GM21825 (cell line): ENCODE results near the gene KCNIP4.

Source experiments
- ATAC-seq: cut with Tn5 transposase; IDR thresholded peaks from one replicate; pipeline ENCODE4 v1.9.1; 2021; ENCODE audit warnings: mild to moderate bottlenecking, moderate library complexity; ENCODE audit not compliant: unreplicated experiment

The KCNIP4 gene

DNA sequence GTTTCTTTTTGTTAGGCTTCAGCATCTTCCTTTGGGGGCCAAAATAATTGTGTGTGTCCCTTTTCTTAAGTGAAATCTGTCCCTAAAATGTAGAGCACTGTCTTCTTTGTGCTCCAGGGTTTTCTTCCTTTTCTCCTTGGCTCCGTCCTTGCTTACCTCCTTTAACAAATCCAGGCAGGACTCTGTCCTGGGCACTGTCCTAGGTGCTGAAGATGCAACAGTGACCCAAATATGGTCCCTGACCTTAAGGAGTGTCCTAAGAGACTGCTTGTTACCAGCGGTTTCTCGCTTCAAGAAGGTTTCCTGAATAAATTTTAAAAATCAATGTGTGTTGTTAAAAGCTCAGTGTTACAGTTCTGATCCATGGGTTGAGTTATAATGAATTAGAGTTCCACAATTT, 471.8 kb downstream of the KCNIP4 start:
- ATAC-seq = no peak

- ATAC-seq = no peak
Measured at GRCh38 chr4:21474195-21474594, 474.4 kb downstream of the KCNIP4 start.

GRCh38 chr4:21470535-21470934, 478.0 kb downstream of the KCNIP4 start:
- no peak for ATAC-seq

- ATAC-seq = no peak
Measured at GRCh38 chr4:21469438-21470300, 478.9 kb downstream of the KCNIP4 start.

DNA sequence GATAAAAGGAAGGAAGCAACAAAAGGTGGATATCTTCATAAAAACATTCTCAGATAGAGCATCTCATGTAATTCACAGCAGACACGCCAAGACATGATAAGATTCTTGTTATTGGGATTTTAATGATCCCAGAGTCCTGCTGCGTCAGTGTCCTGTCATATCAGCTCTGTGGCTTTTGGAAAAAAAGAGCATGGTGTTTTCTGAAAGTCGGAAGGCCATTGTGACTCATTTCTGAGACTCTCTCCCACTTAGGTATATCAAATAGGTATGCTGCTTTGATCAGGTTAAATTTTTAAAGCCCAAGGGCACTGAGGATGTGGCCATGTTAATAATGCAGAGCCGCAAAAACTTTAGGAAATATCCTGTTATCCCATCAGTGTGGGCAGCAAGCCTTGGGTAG, 481.0 kb downstream of the KCNIP4 start:
- ATAC-seq = no peak

- no peak for ATAC-seq
Measured at GRCh38 chr4:21457086-21457840, 491.3 kb downstream of the KCNIP4 start.

DNA sequence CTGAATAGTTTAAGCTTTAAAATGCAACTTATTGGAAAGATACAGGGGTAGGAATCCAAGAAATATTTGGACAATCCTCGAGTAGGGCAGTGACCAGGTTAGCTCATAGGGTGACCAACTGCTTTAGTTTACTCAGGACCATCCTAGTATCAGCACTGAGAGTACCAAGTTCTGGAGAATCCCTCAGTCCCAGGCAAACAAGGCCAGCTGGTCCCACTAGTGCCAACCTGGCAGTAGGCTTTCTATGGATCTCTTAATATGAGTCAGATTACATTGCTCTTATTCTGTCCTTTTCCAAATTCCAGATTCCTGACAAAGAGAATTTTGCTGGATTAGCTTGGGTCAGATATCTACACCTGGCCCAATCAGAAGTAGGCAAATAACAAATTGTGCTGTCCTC, 493.7 kb downstream of the KCNIP4 start:
- ATAC-seq = no peak

- no peak for ATAC-seq
Measured at GRCh38 chr4:21454201-21454600, 494.4 kb downstream of the KCNIP4 start.

- ATAC-seq = no peak
Measured at GRCh38 chr4:21452931-21453330, 495.6 kb downstream of the KCNIP4 start.

DNA sequence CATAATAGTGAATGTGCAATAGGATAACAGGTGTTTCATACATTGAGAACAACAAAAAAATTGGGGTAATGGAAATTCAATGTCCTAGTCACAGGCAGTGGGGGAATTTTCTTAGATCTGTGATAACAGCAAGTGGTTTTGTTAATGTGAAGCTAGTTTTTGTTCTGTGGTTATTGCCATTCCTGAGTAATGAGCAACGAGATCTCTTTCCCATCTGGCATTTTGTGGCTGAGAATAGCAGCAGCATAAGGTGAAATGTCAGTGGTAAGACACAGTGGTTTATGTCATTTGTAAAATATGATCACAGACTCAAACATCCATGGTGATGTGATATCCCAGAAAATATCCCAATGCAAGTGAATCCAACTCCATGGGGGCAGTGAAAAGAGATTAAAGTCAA, 497.5 kb downstream of the KCNIP4 start:
- ATAC-seq = no peak

DNA sequence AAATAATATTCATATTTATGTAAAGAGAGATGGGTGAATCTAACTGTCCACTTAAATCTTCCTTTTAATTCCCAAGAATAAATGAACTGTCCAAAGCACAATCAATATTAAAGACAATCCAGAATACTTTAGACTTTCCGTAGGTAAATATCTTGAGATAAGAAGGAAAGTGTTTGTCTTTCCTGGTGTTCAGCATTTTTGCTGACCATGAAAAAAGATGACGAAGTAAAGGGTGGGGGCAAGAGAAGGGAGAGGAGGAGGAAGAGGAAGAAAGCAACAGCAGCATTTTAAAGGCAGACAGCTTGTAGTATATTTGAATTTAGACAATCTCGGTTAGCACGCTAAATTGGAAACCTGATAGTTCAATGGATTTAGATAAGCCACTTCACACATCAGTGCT, 498.2 kb downstream of the KCNIP4 start:
- ATAC-seq = no peak

GRCh38 chr4:21447301-21448054, 501.1 kb downstream of the KCNIP4 start:
- ATAC-seq = no peak

DNA sequence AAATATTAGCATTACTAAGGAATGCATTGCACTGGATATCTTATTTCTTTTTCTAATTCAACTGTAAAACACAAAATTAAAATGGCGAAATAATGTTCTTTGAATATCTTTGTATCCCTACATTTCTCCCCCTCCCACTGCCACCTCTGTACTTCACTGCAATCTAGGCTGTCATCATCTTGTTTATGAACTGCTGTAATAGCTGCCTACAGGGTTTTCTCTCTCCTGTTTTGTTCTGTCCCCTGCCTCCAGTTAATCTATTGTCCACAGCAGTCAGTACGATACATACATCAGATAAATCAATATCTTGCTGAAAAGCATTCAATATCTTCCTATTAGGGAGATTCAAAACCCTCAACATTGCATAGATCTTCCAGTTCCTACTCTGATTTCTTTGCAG, 528.4 kb downstream of the KCNIP4 start:
- ATAC-seq = no peak

DNA sequence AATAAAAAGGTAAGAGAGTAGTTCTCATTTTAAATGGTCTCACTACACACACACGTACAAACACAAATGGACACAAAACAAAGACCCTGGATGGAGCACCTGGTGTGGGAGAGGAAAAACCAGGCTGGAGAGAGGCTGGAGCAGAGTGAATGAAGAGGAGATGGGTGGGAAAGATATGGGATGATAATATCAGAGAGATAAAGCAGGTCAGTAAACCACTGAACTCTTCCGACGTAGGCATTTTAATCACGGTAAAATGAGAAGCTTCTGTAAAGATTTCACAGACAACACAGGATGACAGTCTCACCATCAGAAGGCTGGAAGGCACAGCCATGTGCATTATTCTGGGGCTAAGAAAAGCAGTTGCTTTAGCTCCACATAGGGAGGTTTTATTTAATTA, 532.8 kb downstream of the KCNIP4 start:
- ATAC-seq = no peak

- no peak for ATAC-seq
Measured at GRCh38 chr4:21413807-21414370, 534.7 kb downstream of the KCNIP4 start.

GRCh38 chr4:21411086-21411485, 537.5 kb downstream of the KCNIP4 start:
- ATAC-seq = no peak

DNA sequence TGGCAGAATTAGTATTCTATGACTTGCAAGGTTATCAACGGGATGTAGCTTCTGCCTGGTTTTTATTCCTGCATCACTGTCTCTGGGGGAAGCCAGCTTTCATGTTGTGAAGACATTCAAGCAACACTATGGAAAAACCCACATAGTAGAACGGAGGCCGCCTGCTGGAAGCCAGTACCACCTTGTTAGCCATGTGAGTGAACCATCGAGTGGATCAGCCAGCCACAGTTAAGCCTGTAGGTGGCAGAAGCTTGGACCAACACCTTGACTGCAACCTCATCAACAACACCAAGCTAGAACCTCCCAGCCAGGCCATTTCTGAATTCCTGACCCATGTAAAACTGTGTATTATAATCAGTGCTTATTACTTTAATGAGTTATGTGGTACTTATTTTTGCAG, 538.2 kb downstream of the KCNIP4 start:
- no peak for ATAC-seq

- ATAC-seq = no peak
Measured at GRCh38 chr4:21387683-21388082, 560.9 kb downstream of the KCNIP4 start.

- no peak for ATAC-seq
Measured at GRCh38 chr4:21386166-21386780, 562.3 kb downstream of the KCNIP4 start.

DNA sequence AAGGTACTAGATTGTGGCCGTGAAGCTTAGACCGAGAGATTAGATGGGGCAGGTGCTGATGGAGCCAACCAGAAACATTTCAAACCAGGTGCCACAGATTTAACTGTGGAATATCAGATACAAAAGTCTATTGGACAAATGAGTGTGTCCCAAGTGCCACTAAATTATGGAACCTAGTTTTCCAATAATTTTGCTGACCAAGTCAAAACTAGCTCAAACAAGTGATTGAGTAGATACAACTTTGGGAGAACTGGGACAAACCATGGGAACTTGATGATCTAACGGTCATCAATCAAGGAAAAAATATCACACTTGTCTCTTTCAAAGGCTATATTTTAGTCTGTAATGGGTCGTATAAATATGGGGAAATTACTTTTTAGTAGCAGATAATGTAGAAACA, 562.9 kb downstream of the KCNIP4 start:
- no peak for ATAC-seq

GRCh38 chr4:21384609-21385008, 564.0 kb downstream of the KCNIP4 start:
- no peak for ATAC-seq
